DOHH2 (cell line): ENCODE measurements around the gene PAMR1.

Source experiments
- H3F3A ChIP-seq: fragments of 200-600 bp; sonication (generic), shearing (Covaris generic); 2 replicates; pipeline ENCODE4 v1.6.0; 2016; ENCODE audit warnings: antibody characterized with exemption, mild to moderate bottlenecking; ENCODE audit not compliant: control insufficient read depth, insufficient read depth
- H3K27ac ChIP-seq: fragments of 200-600 bp; sonication (generic); 2 replicates; pipeline ENCODE4 v1.5.1; 2014; ENCODE audit warnings: low read depth, mild to moderate bottlenecking, low read length, moderate library complexity
- H3K27me3 ChIP-seq: fragments of 200-600 bp; sonication (generic); 2 replicates; pipeline ENCODE4 v1.6.1; 2014; ENCODE audit warnings: mild to moderate bottlenecking, low read length, mixed read lengths; ENCODE audit not compliant: control insufficient read depth
- H3K36me3 ChIP-seq: fragments of 200-600 bp; sonication (generic); 2 replicates; pipeline ENCODE4 v1.6.1; 2014; ENCODE audit warnings: mild to moderate bottlenecking, low read length, moderate library complexity, mixed read lengths; ENCODE audit not compliant: control insufficient read depth
- H3K4me1 ChIP-seq: fragments of 200-600 bp; sonication (generic); 2 replicates; pipeline ENCODE4 v1.6.1; 2014; ENCODE audit warnings: mild to moderate bottlenecking, low read length, mixed read lengths; ENCODE audit not compliant: control insufficient read depth
- H3K4me2 ChIP-seq: fragments of 200-600 bp; sonication (generic); 2 replicates; pipeline ENCODE4 v1.6.0; 2014; ENCODE audit warnings: mild to moderate bottlenecking, low read length, moderate library complexity
- H3K4me3 ChIP-seq: fragments of 200-600 bp; sonication (generic); 2 replicates; pipeline ENCODE4 v1.5.1; 2014; ENCODE audit warnings: mild to moderate bottlenecking, low read length, mixed read lengths
- H3K79me2 ChIP-seq: fragments of 200-600 bp; sonication (generic); 2 replicates; pipeline ENCODE4 v1.6.1; 2014; ENCODE audit warnings: mild to moderate bottlenecking, low read length, mixed read lengths; ENCODE audit not compliant: control insufficient read depth
- H3K9me2 ChIP-seq: fragments of 200-600 bp; sonication (generic); replicated peaks from 2 replicates; pipeline ENCODE4 v1.6.1; 2014; ENCODE audit warnings: mild to moderate bottlenecking, low read length, mixed read lengths; ENCODE audit not compliant: control insufficient read depth
- H3K9me3 ChIP-seq: fragments of 200-600 bp; sonication (generic); 2 replicates; pipeline ENCODE4 v1.6.1; 2014; ENCODE audit warnings: antibody characterized with exemption, low read length, mixed read lengths; ENCODE audit not compliant: control insufficient read depth, insufficient read depth
- H4K20me1 ChIP-seq: fragments of 200-600 bp; sonication (generic); 2 replicates; pipeline ENCODE4 v1.6.0; 2014; ENCODE audit warnings: low read depth, mild to moderate bottlenecking, antibody characterized with exemption, low read length, moderate library complexity; ENCODE audit not compliant: control insufficient read depth, insufficient read depth
- CTCF ChIP-seq: fragments of 200-600 bp; sonication (generic); IDR thresholded peaks from one replicate; pipeline ENCODE4 v1.5.1; 2014; ENCODE audit warnings: antibody characterized with exemption, mild to moderate bottlenecking, low read depth, low read length; ENCODE audit not compliant: poor library complexity, severe bottlenecking
- EZH2phosphoT487 ChIP-seq: fragments of 200-600 bp; sonication (generic); IDR thresholded peaks from 2 replicates; pipeline ENCODE4 v1.6.1; 2017; ENCODE audit warnings: borderline replicate concordance, mild to moderate bottlenecking, antibody characterized with exemption, low read length, moderate library complexity, mixed read lengths

The PAMR1 gene

GRCh38 chr11:35415487-35415886, 109.9 kb downstream of the PAMR1 start:
- no peaks in the 10 kb centered on the region for H3K79me2 ChIP-seq
- H3K27me3 ChIP-seq, result peaks cover 8% of the 10 kb centered on the region; the same call in 1 of the 2 replicates
- H3K9me3 ChIP-seq, result no peaks in the 10 kb centered on the region
- H3K9me2 ChIP-seq, result no peaks in the 10 kb centered on the region
- H3K4me2 ChIP-seq, result no peak overlapping the region
- no peaks in the 10 kb centered on the region for H4K20me1 ChIP-seq
- H3K4me3 ChIP-seq, result no peak overlapping the region
- no peaks in the 10 kb centered on the region for H3K4me1 ChIP-seq
- H3K27ac ChIP-seq, result no peak overlapping the region
- no peaks in the 10 kb centered on the region for H3K36me3 ChIP-seq
- no peaks in the 10 kb centered on the region for H3F3A ChIP-seq
- no peak for TF ChIP-seq EZH2phosphoT487
- no peak for TF ChIP-seq CTCF

GRCh38 chr11:35414776-35415175, 110.6 kb downstream of the PAMR1 start:
- Histone ChIP-seq H3K4me2 (no peak overlapping the region), H3K4me1 (no peaks in the 10 kb centered on the region), H4K20me1 (no peaks in the 10 kb centered on the region), H3K36me3 (no peaks in the 10 kb centered on the region), H3K4me3 (no peak overlapping the region), H3K27ac (no peak overlapping the region), H3K79me2 (no peaks in the 10 kb centered on the region), H3K9me3 (no peaks in the 10 kb centered on the region), H3K9me2 (no peaks in the 10 kb centered on the region), H3K27me3 (0 out of 2 replicates have a peak, but pooled peaks cover under 1% of the 10 kb centered on the region), H3F3A (no peaks in the 10 kb centered on the region)
- no peak for TF ChIP-seq CTCF
- TF ChIP-seq EZH2phosphoT487, result no peak

- no peak overlapping the region for H3K27ac ChIP-seq
- no peaks in the 10 kb centered on the region for H3K9me2 ChIP-seq
- no peaks in the 10 kb centered on the region for H3K4me1 ChIP-seq
- no peaks in the 10 kb centered on the region for H4K20me1 ChIP-seq
- no peaks in the 10 kb centered on the region for H3K79me2 ChIP-seq
- TF ChIP-seq EZH2phosphoT487, result no peak
- no peak for TF ChIP-seq CTCF
- H3F3A ChIP-seq, result no peaks in the 10 kb centered on the region
- no peaks in the 10 kb centered on the region for H3K36me3 ChIP-seq
- H3K9me3 ChIP-seq, result no peaks in the 10 kb centered on the region
- no peak overlapping the region for H3K4me3 ChIP-seq
- no peak overlapping the region for H3K4me2 ChIP-seq
- no peaks in the 10 kb centered on the region for H3K27me3 ChIP-seq
Observed at GRCh38 chr11:35414311-35414710, 111.1 kb downstream of the PAMR1 start.

GRCh38 chr11:35413598-35413997, 111.8 kb downstream of the PAMR1 start:
- no peaks in the 10 kb centered on the region for H4K20me1 ChIP-seq
- H3K4me1 ChIP-seq, result no peaks in the 10 kb centered on the region
- TF ChIP-seq CTCF (no peak), EZH2phosphoT487 (no peak)
- no peaks in the 10 kb centered on the region for H3K27me3 ChIP-seq
- H3K79me2 ChIP-seq, result no peaks in the 10 kb centered on the region
- no peaks in the 10 kb centered on the region for H3K36me3 ChIP-seq
- H3F3A ChIP-seq, result no peaks in the 10 kb centered on the region
- H3K9me2 ChIP-seq, result no peaks in the 10 kb centered on the region
- no peak overlapping the region for H3K27ac ChIP-seq
- H3K9me3 ChIP-seq, result no peaks in the 10 kb centered on the region
- no peak overlapping the region for H3K4me3 ChIP-seq
- H3K4me2 ChIP-seq, result no peak overlapping the region
